ENCODE results near the gene C4orf50.

GRCh38 chr4:5924461-5925125, 93.6 kb downstream of the C4orf50 start:
- TF ChIP-seq CTCF (IDR thresholded peaks at IDR 0.05) = no peak
- TF ChIP-seq EZH2 (IDR thresholded peaks at IDR 0.05; ENCODE audit: borderline replicate concordance, insufficient read depth, low read depth, low read length, poor library complexity, severe bottlenecking) = no peak
